Measurements from ENCODE around the gene DHX30.

GRCh38 chr3:47838503-47838902, 35.6 kb downstream of the DHX30 start:
- TF ChIP-seq, protein P1, sequence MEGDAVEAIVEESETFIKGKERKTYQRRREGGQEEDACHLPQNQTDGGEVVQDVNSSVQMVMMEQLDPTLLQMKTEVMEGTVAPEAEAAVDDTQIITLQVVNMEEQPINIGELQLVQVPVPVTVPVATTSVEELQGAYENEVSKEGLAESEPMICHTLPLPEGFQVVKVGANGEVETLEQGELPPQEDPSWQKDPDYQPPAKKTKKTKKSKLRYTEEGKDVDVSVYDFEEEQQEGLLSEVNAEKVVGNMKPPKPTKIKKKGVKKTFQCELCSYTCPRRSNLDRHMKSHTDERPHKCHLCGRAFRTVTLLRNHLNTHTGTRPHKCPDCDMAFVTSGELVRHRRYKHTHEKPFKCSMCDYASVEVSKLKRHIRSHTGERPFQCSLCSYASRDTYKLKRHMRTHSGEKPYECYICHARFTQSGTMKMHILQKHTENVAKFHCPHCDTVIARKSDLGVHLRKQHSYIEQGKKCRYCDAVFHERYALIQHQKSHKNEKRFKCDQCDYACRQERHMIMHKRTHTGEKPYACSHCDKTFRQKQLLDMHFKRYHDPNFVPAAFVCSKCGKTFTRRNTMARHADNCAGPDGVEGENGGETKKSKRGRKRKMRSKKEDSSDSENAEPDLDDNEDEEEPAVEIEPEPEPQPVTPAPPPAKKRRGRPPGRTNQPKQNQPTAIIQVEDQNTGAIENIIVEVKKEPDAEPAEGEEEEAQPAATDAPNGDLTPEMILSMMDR (IDR thresholded peaks at IDR 0.05; ENCODE audit: insufficient read depth, low read depth, low read length): no peak
- no peak for TF ChIP-seq EZH2 (IDR thresholded peaks at IDR 0.05; ENCODE audit: insufficient read depth, low read length)

Measured in astrocyte (in vitro differentiated cells and primary cell).